Measurements from ENCODE around the gene RARB. TPM values are rescaled to one million over a fixed set of nuclear protein-coding genes. Genes with fewer than 3 reads are reported as not detected.

Gene RARB
- total and polyA plus RNA-seq, 4 experiments from 2014 or later = 0.07 TPM; not detected in 3

- Histone ChIP-seq H3K36me3 (ENCODE audit: insufficient read depth, low read length) (no peaks in the 10 kb centered on the region), H3K4me1 (ENCODE audit: insufficient read depth, low read length) (no peaks in the 10 kb centered on the region), H3K27me3 (ENCODE audit: insufficient read depth, low read length) (no peaks in the 10 kb centered on the region), H3K9me3 (ENCODE audit: control insufficient read depth in 1 of 2, low read length in 2 of 2) (no peaks in the 10 kb centered on the region), H3K4me3 (ENCODE audit: low read length in 2 of 2) (no peak overlapping the region), H3K27ac (ENCODE audit: low read depth, low read length) (no peak overlapping the region)
- Mint-ChIP-seq H3K36me3 (no peaks in the 10 kb centered on the region), H3K27ac (no peak overlapping the region), H3K4me1 (no peaks in the 10 kb centered on the region), H3K4me3 (no peak overlapping the region), H3K9me3 (no peaks in the 10 kb centered on the region), H3K27me3 (peaks cover under 1 to 8% of the 10 kb centered on the region in 2 donors)
- CTCF ChIA-PET (ENCODE audit: partially characterized antibody) = interaction anchor here (1.4 kb wide), 1 partner anchor 12 kb away, joined by 5 read pairs; no protein-coding TSS in a partner anchor
- POLR2A ChIA-PET (ENCODE audit: partially characterized antibody) = no interaction called here
- intact Hi-C loops (cut with micrococcal nuclease) = no loop called here
- no peak for DNase-seq
Observed at GRCh38 chr3:25581823-25582222, 153.8 kb downstream of the RARB start.

GRCh38 chr3:25582242-25582641, 154.2 kb downstream of the RARB start:
- POLR2A ChIA-PET (ENCODE audit: partially characterized antibody) = no interaction called here
- no peaks in the 10 kb centered on the region for H3K27me3 ChIP-seq (ENCODE audit: insufficient read depth, low read length)
- H3K36me3 ChIP-seq (ENCODE audit: insufficient read depth, low read length) = no peaks in the 10 kb centered on the region
- no peaks in the 10 kb centered on the region for H3K9me3 Mint-ChIP-seq
- H3K9me3 ChIP-seq (ENCODE audit: control insufficient read depth in 1 of 2, low read length in 2 of 2) = no peaks in the 10 kb centered on the region
- H3K27ac ChIP-seq (ENCODE audit: low read depth, low read length) = no peak overlapping the region
- no peak overlapping the region for H3K4me3 ChIP-seq (ENCODE audit: low read length in 2 of 2)
- intact Hi-C loops (cut with micrococcal nuclease) = no loop called here
- H3K27ac Mint-ChIP-seq = no peak overlapping the region
- H3K27me3 Mint-ChIP-seq = peaks cover 0 to 8% of the 10 kb centered on the region in 2 donors
- DNase-seq = no peak
- no peaks in the 10 kb centered on the region for H3K4me1 Mint-ChIP-seq
- no peaks in the 10 kb centered on the region for H3K36me3 Mint-ChIP-seq
- H3K4me3 Mint-ChIP-seq = no peak overlapping the region
- no peaks in the 10 kb centered on the region for H3K4me1 ChIP-seq (ENCODE audit: insufficient read depth, low read length)
- CTCF ChIA-PET (ENCODE audit: partially characterized antibody) = interaction anchor here (1.4 kb wide), 1 partner anchor 11 kb away, joined by 5 read pairs; no protein-coding TSS in a partner anchor

- no peaks in the 10 kb centered on the region for H3K4me1 Mint-ChIP-seq
- no peak for DNase-seq
- H3K27ac ChIP-seq (ENCODE audit: low read depth, low read length) = no peak overlapping the region
- H3K4me1 ChIP-seq (ENCODE audit: insufficient read depth, low read length) = no peaks in the 10 kb centered on the region
- ChIA-PET CTCF (ENCODE audit: partially characterized antibody) (no interaction called here), POLR2A (ENCODE audit: partially characterized antibody) (no interaction called here)
- peaks cover 0 to 2% (median 0%) of the 10 kb centered on the region in 8 donors for H3K9me3 Mint-ChIP-seq
- no peak overlapping the region for H3K27ac Mint-ChIP-seq
- H3K36me3 Mint-ChIP-seq = no peaks in the 10 kb centered on the region
- no peaks in the 10 kb centered on the region for H3K27me3 ChIP-seq (ENCODE audit: insufficient read depth, low read length)
- no peaks in the 10 kb centered on the region for H3K9me3 ChIP-seq (ENCODE audit: control insufficient read depth in 1 of 2, low read length in 2 of 2)
- no peaks in the 10 kb centered on the region for H3K36me3 ChIP-seq (ENCODE audit: insufficient read depth, low read length)
- H3K27me3 Mint-ChIP-seq = peaks cover 1 to 6% of the 10 kb centered on the region in 2 donors
- H3K4me3 ChIP-seq (ENCODE audit: low read length in 2 of 2) = no peak overlapping the region
- intact Hi-C loops (cut with micrococcal nuclease) = no loop called here
- H3K4me3 Mint-ChIP-seq = no peak overlapping the region
Observed at GRCh38 chr3:25583343-25583742, 155.3 kb downstream of the RARB start.

- Mint-ChIP-seq H3K36me3 (no peaks in the 10 kb centered on the region), H3K27ac (no peak overlapping the region), H3K4me3 (no peak overlapping the region), H3K27me3 (peaks cover 1 to 6% of the 10 kb centered on the region in 2 donors), H3K4me1 (no peaks in the 10 kb centered on the region), H3K9me3 (peaks cover 0 to 2% (median 0%) of the 10 kb centered on the region in 8 donors)
- ChIA-PET POLR2A (ENCODE audit: partially characterized antibody) (no interaction called here), CTCF (ENCODE audit: partially characterized antibody) (interaction anchor here (1.9 kb wide), 1 partner anchor 11 kb away, joined by 9 read pairs; no protein-coding TSS in a partner anchor)
- intact Hi-C loops (cut with micrococcal nuclease) = no loop called here
- H3K27ac ChIP-seq (ENCODE audit: low read depth, low read length) = no peak overlapping the region
- H3K27me3 ChIP-seq (ENCODE audit: insufficient read depth, low read length) = no peaks in the 10 kb centered on the region
- H3K4me1 ChIP-seq (ENCODE audit: insufficient read depth, low read length) = no peaks in the 10 kb centered on the region
- no peaks in the 10 kb centered on the region for H3K36me3 ChIP-seq (ENCODE audit: insufficient read depth, low read length)
- DNase-seq = no peak
- H3K4me3 ChIP-seq (ENCODE audit: low read length in 2 of 2) = no peak overlapping the region
- H3K9me3 ChIP-seq (ENCODE audit: control insufficient read depth in 1 of 2, low read length in 2 of 2) = no peaks in the 10 kb centered on the region
Observed at GRCh38 chr3:25584011-25584789, 156.1 kb downstream of the RARB start.

- intact Hi-C loops (cut with micrococcal nuclease) = no loop called here
- ChIA-PET POLR2A (ENCODE audit: partially characterized antibody) (no interaction called here), CTCF (ENCODE audit: partially characterized antibody) (interaction anchor here (1.9 kb wide), 1 partner anchor 9 kb away, joined by 9 read pairs; no protein-coding TSS in a partner anchor)
- peak overlapping the region in 2 of 7 donors; percentile 54 to 57 for H3K27ac Mint-ChIP-seq
- H3K27ac ChIP-seq (ENCODE audit: low read depth, low read length) = no peak overlapping the region
- H3K9me3 Mint-ChIP-seq = peaks cover 0 to 2% (median 0%) of the 10 kb centered on the region in 8 donors
- H3K36me3 Mint-ChIP-seq = no peaks in the 10 kb centered on the region
- H3K27me3 Mint-ChIP-seq = peaks cover 1 to 5% of the 10 kb centered on the region in 2 donors
- H3K4me1 ChIP-seq (ENCODE audit: insufficient read depth, low read length) = no peaks in the 10 kb centered on the region
- no peaks in the 10 kb centered on the region for H3K27me3 ChIP-seq (ENCODE audit: insufficient read depth, low read length)
- H3K4me3 ChIP-seq (ENCODE audit: low read length in 2 of 2) = no peak overlapping the region
- no peaks in the 10 kb centered on the region for H3K36me3 ChIP-seq (ENCODE audit: insufficient read depth, low read length)
- no peaks in the 10 kb centered on the region for H3K4me1 Mint-ChIP-seq
- DNase-seq = no peak
- no peaks in the 10 kb centered on the region for H3K9me3 ChIP-seq (ENCODE audit: control insufficient read depth in 1 of 2, low read length in 2 of 2)
- H3K4me3 Mint-ChIP-seq = no peak overlapping the region
Observed at GRCh38 chr3:25585361-25586166, 157.5 kb downstream of the RARB start.

GRCh38 chr3:25586167-25586505, 158.1 kb downstream of the RARB start:
- Mint-ChIP-seq H3K27me3 (peaks cover 1 to 5% of the 10 kb centered on the region in 2 donors), H3K4me3 (no peak overlapping the region), H3K27ac (no peak overlapping the region), H3K36me3 (no peaks in the 10 kb centered on the region), H3K9me3 (peaks cover 0 to 2% (median 0%) of the 10 kb centered on the region in 8 donors), H3K4me1 (no peaks in the 10 kb centered on the region)
- no peak overlapping the region for H3K4me3 ChIP-seq (ENCODE audit: low read length in 2 of 2)
- H3K27me3 ChIP-seq (ENCODE audit: insufficient read depth, low read length) = no peaks in the 10 kb centered on the region
- ChIA-PET CTCF (ENCODE audit: partially characterized antibody) (interaction anchor here (1.0 to 1.9 kb wide), 2 partner anchors 9 to 18 kb away, joined by 3 to 9 read pairs; no protein-coding TSS in a partner anchor), POLR2A (ENCODE audit: partially characterized antibody) (no interaction called here)
- H3K36me3 ChIP-seq (ENCODE audit: insufficient read depth, low read length) = no peaks in the 10 kb centered on the region
- H3K4me1 ChIP-seq (ENCODE audit: insufficient read depth, low read length) = no peaks in the 10 kb centered on the region
- no peak for DNase-seq
- no peaks in the 10 kb centered on the region for H3K9me3 ChIP-seq (ENCODE audit: control insufficient read depth in 1 of 2, low read length in 2 of 2)
- H3K27ac ChIP-seq (ENCODE audit: low read depth, low read length) = no peak overlapping the region
- intact Hi-C loops (cut with micrococcal nuclease) = no loop called here

- CTCF ChIA-PET (ENCODE audit: partially characterized antibody) = interaction anchor here (0.7 to 1.0 kb wide), 2 partner anchors 9 to 18 kb away, joined by 3 to 4 read pairs; no protein-coding TSS in a partner anchor
Observed at GRCh38 chr3:25586553-25586952, 158.5 kb downstream of the RARB start.

More at GRCh38 chr3:25586553-25586952, 158.5 kb downstream of the RARB start:
- Histone ChIP-seq H3K4me3 (ENCODE audit: low read length in 2 of 2) (no peak overlapping the region), H3K4me1 (ENCODE audit: insufficient read depth, low read length) (no peaks in the 10 kb centered on the region), H3K27me3 (ENCODE audit: insufficient read depth, low read length) (no peaks in the 10 kb centered on the region), H3K9me3 (ENCODE audit: control insufficient read depth in 1 of 2, low read length in 2 of 2) (no peaks in the 10 kb centered on the region), H3K36me3 (ENCODE audit: insufficient read depth, low read length) (no peaks in the 10 kb centered on the region), H3K27ac (ENCODE audit: low read depth, low read length) (no peak overlapping the region)
- intact Hi-C loops (cut with micrococcal nuclease) = no loop called here
- Mint-ChIP-seq H3K36me3 (no peaks in the 10 kb centered on the region), H3K9me3 (peaks cover 0 to 2% (median 0%) of the 10 kb centered on the region in 8 donors), H3K4me1 (no peaks in the 10 kb centered on the region), H3K27me3 (peaks cover 1 to 5% of the 10 kb centered on the region in 2 donors), H3K27ac (no peak overlapping the region), H3K4me3 (no peak overlapping the region)
- no peak for DNase-seq
- POLR2A ChIA-PET (ENCODE audit: partially characterized antibody) = no interaction called here

Measured in CD4-positive, alpha-beta memory T cell (primary cell).